SJCRH30 (cell line): Measurements from ENCODE around the gene TEX22. TPM values are rescaled to one million over a fixed set of nuclear protein-coding genes. Genes with fewer than 3 reads are reported as not detected.
A peak's percentile ranks its signal among the peaks of the same experiment; 100 is the strongest.

Experiments
- DNase-seq, 2 experiments: peaks; one replicate each; pipeline ENCODE4 v3.0.0-alpha.2; 2015 to 2020
- H3K27ac ChIP-seq: fragments of 250-450 bp; sonication (Bioruptor Pico); 2 replicates; pipeline ENCODE4 v1.5.1; 2020; ENCODE audit warnings: mild to moderate bottlenecking, moderate library complexity
- H3K27me3 ChIP-seq: fragments of 250-450 bp; sonication (Bioruptor Pico); 2 replicates; pipeline ENCODE4 v1.5.1; 2020; ENCODE audit warnings: mild to moderate bottlenecking, moderate library complexity
- H3K36me3 ChIP-seq: fragments of 250-450 bp; sonication (Bioruptor Pico); 2 replicates; pipeline ENCODE4 v1.5.1; 2020; ENCODE audit warnings: mild to moderate bottlenecking, moderate library complexity
- H3K4me1 ChIP-seq: fragments of 250-450 bp; sonication (Bioruptor Pico); 2 replicates; pipeline ENCODE4 v1.5.1; 2020; ENCODE audit warnings: mild to moderate bottlenecking, moderate library complexity
- H3K4me3 ChIP-seq: fragments of 250-450 bp; sonication (Bioruptor Pico); 2 replicates; pipeline ENCODE4 v1.5.1; 2020; ENCODE audit warnings: mild to moderate bottlenecking, moderate library complexity
- H3K9me3 ChIP-seq: fragments of 250-450 bp; sonication (Bioruptor Pico); replicated peaks from 2 replicates; pipeline ENCODE4 v1.5.1; 2020; ENCODE audit warnings: mild to moderate bottlenecking, moderate library complexity
- total RNA-seq: library from RNA; depleted of rRNA; stranded (reverse); fragments of >200 nt; shearing (Covaris generic); gene quantifications from 2 replicates; pipeline ENCODE4 v1.2.3, GENCODE V29; 2014

The TEX22 gene
- total RNA-seq, 1 experiment from 2014 or later: 0.06 TPM

DNA sequence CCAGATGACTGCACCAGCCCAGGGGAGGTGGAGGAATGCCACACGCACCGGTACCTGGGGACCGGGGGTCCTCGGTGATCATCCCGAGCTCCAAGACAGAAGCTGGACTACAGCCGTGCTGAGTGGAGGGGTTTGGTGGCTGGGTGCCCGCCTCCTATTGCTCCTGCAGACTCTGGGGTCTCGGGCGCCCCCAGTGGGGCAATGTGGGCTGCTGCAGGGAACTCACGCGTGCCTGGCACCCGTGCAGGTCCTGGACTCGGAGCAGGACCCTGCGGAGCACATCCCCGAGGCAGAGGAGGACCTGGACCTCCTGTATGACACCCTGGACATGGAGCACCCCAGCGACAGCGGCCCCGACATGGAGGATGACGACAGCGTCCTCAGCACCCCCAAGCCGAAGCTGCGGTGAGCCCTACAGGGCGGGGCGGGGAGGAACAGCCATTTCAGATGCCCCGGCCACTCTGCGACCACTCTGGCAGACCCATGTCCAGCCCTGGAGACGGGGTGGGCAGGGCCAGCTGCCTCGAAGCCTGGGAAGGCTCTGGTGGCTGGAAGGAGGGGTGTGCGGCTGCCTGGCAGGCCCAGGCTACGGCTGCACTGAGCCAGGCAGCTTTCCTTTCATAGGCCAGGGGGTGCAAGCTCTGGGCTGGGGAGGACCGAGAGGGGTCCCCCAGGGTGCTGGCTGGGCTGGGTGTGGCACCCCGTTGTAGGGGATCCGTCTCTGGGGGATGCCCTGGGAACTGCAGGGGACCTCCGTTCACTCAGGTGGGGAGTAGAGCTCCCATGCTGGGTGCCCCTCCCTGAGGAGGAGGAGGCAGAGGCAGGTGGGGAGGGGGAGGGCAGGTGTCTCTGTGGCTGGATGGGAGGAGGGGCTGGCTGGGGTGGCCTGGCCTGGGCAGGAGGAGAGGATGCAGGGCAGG lies 21.6 kb upstream of the TEX22 start:
- H3K27me3 ChIP-seq: no peaks in the 10 kb centered on the region
- H3K4me3 ChIP-seq: no peak overlapping the region
- DNase-seq: no peak
- no peaks in the 10 kb centered on the region for H3K36me3 ChIP-seq
- H3K27ac ChIP-seq: no peak overlapping the region
- H3K9me3 ChIP-seq: no peaks in the 10 kb centered on the region
- peaks cover 11% of the 10 kb centered on the region; the same call in 1 of the 2 replicates for H3K4me1 ChIP-seq

DNA sequence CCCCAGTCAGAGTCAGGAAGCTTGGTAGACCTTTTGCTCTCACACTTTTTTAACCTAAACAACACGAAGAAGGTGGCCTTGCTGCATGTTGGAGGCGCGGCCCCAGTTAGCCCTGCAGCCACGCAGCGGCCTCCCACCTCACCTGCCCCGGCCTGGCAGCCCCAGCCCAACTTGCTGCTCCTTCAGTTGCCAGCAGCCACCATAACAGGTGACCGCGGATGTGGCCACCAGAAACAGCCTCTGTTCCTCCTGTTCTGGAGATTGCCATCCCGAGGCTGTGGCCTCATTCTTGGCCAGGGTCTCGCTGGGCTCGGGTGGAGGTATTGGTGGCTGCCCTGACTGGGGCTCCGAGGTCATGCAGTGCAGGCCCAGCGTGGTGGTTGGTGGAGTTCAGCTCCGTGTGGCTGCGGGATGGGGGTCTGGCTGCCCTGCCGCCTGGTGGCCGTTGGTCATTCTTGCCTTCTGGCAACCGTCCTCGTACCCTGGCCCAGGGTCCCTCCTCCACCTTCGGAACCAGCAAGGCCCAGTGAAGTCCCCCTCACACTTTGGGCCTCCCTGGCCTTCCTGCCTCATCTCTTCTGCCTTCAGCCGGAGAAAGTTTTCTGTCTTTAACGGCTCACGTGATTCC lies 20.7 kb upstream of the TEX22 start:
- no peaks in the 10 kb centered on the region for H3K36me3 ChIP-seq
- DNase-seq: no peak
- H3K27me3 ChIP-seq: no peaks in the 10 kb centered on the region
- no peak overlapping the region for H3K4me3 ChIP-seq
- H3K4me1 ChIP-seq: peaks cover 11% of the 10 kb centered on the region; the same call in 1 of the 2 replicates
- no peaks in the 10 kb centered on the region for H3K9me3 ChIP-seq
- H3K27ac ChIP-seq: peak overlapping the region; percentile 74; the same call in 1 of the 2 replicates

DNA sequence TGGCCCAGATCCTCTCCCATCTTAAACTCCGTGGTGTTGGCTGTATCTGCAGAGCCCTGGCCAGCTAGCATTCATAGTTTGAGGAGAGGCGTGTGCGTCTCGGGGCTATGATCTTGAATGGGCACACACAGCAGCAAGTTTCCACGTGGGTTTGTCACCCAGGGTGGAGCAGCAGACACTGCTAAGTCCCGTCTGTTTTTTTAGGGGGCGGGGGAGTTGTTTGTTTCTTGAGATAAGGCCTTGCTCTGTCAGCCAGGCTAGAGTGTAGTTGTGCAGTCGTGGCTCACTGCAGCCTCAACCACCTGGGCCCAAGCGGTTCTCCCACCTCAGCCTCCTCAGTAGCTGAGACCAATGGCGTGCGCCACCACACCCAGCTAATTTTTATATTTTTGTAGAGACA lies 20.1 kb upstream of the TEX22 start:
- no peak for DNase-seq
- H3K4me1 ChIP-seq: peaks cover 11% of the 10 kb centered on the region; the same call in 1 of the 2 replicates
- H3K9me3 ChIP-seq: no peaks in the 10 kb centered on the region
- no peak overlapping the region for H3K4me3 ChIP-seq
- H3K27ac ChIP-seq: peak overlapping the region; percentile 74
- no peaks in the 10 kb centered on the region for H3K27me3 ChIP-seq
- no peaks in the 10 kb centered on the region for H3K36me3 ChIP-seq

DNA sequence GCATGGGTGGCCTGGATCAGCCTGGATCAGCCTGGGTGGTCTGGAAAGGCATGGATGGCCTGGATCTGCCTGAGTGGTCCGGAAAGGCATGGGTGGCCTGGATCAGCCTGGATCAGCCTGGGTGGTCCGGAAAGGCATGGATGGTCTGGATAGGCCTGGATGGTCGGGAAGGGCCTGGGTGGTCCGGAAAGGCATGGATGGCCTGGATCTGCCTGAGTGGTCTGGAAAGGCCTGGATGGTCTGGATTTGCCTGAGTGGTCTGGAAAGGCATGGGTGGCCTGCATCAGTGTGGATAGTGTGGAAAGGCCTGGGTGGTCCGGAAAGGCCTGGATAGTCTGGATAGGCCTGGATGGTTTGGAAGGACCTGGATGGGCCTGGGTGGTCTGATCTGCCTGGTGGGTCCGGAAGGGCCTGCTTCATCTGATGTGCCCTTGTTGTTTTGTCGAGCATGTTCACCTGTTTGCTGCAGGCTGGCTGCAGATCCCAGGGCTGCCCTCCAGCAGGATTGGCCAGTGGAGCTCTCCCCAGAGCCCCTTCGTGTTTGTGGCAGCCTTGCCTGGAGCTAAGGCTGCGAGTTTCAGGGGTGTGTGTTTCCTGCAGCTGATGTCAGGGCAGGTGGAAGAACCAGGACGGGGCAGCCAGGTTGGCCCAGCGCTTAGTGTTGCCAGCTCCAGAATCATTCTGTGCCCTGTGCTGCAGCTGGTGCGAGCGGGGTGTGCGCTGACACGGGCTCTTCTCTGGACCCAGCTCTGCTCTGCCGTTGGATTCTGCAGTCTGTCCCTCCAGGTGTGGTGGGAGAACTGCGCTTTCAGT lies 19.3 kb upstream of the TEX22 start:
- peak; percentile 81 to 88 for DNase-seq
- peak overlapping the region; percentile 74 for H3K27ac ChIP-seq
- H3K9me3 ChIP-seq: no peaks in the 10 kb centered on the region
- no peaks in the 10 kb centered on the region for H3K27me3 ChIP-seq
- no peak overlapping the region for H3K4me3 ChIP-seq
- peaks cover 11% of the 10 kb centered on the region; the same call in 1 of the 2 replicates for H3K4me1 ChIP-seq
- H3K36me3 ChIP-seq: no peaks in the 10 kb centered on the region

DNA sequence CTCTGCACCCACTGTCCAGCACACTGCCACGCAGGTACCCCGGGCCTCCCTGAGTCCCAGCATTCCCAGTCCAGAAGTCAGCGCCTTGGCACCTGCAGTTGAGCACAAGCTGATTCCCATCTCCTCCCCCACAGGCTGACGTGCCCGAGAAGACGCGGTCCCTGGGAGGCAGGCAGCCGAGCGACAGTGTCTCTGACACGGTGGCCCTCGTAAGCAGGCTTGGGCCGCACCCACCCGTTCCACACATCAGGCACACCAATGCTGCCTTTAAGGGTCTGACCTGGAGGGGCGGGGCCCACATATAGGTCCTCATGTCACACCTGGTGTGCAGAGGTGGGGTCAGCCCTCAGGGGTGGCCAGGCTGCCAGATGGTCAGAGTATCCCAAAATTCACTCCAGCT lies 18.4 kb upstream of the TEX22 start:
- no peaks in the 10 kb centered on the region for H3K27me3 ChIP-seq
- peaks cover 11% of the 10 kb centered on the region; the same call in 1 of the 2 replicates for H3K4me1 ChIP-seq
- no peak for DNase-seq
- no peaks in the 10 kb centered on the region for H3K36me3 ChIP-seq
- no peak overlapping the region for H3K4me3 ChIP-seq
- no peaks in the 10 kb centered on the region for H3K9me3 ChIP-seq
- H3K27ac ChIP-seq: peak overlapping the region; percentile 69

DNA sequence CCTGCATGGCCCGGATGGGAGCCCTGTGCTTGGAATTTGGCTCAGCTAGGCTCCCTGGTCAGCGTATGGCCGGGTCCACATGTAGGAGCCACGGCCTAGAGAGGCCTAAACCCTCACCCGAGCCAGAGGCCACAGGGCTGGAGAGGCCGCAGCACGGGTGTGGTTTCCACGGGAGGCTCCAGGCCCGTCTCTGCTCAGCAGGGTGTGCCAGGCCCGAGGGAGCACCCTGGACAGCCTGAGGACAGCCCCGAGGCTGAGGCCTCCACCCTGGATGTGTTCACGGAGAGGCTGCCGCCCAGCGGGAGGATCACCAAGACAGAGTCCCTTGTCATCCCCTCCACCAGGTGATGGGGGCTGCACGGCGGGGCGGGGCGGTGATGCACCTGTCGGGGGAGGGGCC lies 17.6 kb upstream of the TEX22 start:
- no peak for DNase-seq
- Histone ChIP-seq H3K9me3 (no peaks in the 10 kb centered on the region), H3K4me1 (peaks cover 11% of the 10 kb centered on the region; the same call in 1 of the 2 replicates), H3K27ac (no peak overlapping the region), H3K27me3 (no peaks in the 10 kb centered on the region), H3K36me3 (no peaks in the 10 kb centered on the region), H3K4me3 (no peak overlapping the region)

DNA sequence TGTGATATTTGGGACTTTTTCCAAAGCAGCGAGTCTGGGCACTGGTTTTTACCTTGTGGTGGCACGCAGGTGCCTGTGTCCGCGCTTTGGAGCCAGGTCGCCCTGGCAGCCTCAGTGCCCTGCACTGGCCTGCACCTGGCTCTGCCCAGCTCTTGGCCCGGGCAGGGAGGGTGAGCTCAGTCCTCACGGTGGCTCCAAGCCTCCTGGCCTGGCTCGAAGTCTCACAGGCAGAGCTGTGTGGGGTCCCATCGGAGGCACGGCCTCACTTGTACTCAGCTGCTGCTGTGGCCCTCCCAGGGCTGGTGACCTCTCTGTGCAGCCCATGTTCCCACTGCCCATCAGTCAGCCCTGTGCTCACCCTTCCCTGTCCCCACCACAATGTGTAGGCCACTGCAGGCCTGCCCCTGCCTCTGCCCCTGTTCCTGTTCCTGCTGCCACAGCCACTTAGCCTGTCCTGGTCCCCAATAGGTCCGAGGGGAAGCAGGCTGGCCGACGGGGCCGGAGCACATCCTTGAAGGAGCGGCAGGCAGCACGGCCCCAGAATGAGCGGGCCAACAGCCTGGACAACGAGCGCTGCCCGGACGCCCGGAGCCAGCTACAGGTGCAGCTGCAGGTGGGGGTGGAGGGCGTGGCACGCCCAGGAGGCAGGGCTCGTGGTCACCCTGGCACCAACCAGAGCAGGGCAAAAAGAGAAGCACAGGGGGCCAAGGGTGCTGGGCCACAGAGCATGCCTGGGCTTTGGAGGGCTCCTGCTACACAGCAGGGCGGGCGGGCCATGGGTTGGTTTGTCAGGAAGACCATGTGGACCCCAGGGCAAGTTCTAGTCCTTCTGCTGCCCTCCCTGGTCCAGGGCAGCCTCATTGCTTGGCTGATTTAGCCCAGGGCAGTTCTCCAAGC lies 16.6 kb upstream of the TEX22 start:
- no peak overlapping the region for H3K27ac ChIP-seq
- no peaks in the 10 kb centered on the region for H3K36me3 ChIP-seq
- H3K4me1 ChIP-seq: peaks cover 11% of the 10 kb centered on the region; the same call in 1 of the 2 replicates
- no peak overlapping the region for H3K4me3 ChIP-seq
- H3K27me3 ChIP-seq: no peaks in the 10 kb centered on the region
- H3K9me3 ChIP-seq: no peaks in the 10 kb centered on the region
- no peak for DNase-seq

DNA sequence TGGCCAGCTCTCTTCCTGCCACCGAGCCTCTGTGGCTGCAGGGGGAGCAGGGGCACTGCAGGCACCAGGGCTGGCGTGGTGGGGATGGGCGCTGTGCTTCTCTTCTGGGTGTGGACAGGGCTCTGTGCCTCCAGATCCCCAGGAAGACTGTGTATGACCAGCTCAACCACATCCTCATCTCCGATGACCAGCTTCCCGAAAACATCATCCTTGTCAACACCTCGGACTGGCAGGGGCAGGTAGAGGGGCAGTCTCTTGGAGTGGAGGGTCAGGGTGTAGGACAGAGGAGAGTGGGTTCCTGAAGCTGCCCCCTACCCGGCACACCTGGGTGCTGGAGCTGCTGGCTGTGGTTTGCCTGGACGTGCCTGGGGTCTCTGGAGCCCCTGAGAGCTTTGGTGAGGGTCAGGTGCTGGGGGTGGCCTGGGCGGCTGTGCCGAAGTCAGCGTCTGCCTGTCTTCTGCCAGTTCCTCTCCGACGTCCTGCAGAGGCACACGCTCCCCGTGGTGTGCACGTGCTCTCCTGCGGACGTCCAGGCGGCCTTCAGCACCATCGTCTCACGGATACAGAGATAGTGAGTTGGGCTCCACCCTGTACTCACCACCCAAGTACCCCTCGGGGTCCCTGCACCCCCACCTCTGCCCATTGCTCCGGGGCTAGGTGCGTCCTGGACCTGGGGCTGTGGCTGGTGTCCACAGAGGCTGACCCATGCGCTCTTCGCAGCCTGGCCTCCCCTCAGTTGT lies 15.8 kb upstream of the TEX22 start:
- Histone ChIP-seq H3K27me3 (no peaks in the 10 kb centered on the region), H3K36me3 (no peaks in the 10 kb centered on the region), H3K4me3 (no peak overlapping the region), H3K4me1 (peaks cover 18% of the 10 kb centered on the region), H3K27ac (no peak overlapping the region), H3K9me3 (no peaks in the 10 kb centered on the region)
- no peak for DNase-seq

DNA sequence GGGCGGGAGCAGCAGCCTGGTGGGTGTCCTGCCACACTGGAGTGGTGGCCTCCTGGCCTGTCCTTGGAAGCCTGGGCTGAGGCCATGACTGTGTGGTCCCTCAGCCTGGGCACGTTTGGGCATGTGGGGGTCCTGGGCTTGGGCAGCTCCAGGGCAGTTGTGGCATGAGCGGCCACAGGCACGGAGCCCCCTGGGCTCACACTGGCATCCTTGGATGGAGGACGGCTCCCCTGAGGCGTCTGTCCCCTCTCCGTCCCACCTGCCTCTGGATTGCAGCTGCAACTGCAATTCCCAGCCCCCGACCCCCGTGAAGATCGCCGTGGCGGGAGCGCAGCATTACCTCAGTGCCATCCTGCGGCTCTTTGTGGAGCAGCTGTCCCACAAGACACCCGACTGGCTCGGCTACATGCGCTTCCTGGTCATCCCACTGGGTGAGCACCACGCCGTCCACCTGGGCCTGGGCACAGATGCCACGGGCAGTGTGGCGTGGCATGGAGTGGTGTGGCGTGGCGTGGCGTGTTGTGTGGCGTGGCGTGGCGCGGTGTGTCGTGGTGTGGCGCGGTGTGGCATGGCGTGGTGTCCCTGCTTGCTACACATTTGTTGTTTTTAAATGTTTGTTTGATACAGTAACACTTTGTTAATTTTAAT lies 15.1 kb upstream of the TEX22 start:
- no peak for DNase-seq
- H3K4me1 ChIP-seq: peaks cover 22% of the 10 kb centered on the region
- H3K27me3 ChIP-seq: no peaks in the 10 kb centered on the region
- H3K36me3 ChIP-seq: no peaks in the 10 kb centered on the region
- no peaks in the 10 kb centered on the region for H3K9me3 ChIP-seq
- H3K4me3 ChIP-seq: no peak overlapping the region
- H3K27ac ChIP-seq: no peak overlapping the region

DNA sequence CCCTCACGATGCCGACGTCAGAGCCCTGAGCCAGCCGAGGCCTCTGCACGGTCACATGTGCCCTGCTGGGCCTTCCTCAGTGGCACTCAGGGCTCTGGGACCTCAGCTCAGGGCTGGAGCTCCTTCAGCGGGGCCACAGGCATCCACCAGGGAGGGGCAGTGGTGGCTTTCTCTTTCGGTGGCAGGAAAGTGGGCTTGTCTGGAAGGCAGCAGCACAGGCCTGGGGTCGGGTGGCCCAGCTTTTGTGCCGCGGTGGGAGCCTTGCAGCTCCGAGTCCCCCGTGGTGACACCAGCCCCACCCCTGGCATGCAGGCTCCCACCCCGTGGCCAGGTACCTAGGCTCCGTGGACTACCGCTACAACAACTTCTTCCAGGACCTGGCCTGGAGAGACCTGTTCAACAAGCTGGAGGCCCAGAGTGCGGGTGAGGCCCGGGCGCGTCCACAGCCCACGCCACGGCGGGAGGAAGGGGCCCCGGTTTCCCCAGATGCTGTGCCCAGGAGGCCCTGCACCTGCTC lies 14.2 kb upstream of the TEX22 start:
- H3K27me3 ChIP-seq: no peaks in the 10 kb centered on the region
- H3K27ac ChIP-seq: no peak overlapping the region
- DNase-seq: no peak
- H3K4me1 ChIP-seq: peaks cover 24% of the 10 kb centered on the region
- no peaks in the 10 kb centered on the region for H3K9me3 ChIP-seq
- no peaks in the 10 kb centered on the region for H3K36me3 ChIP-seq
- no peak overlapping the region for H3K4me3 ChIP-seq

DNA sequence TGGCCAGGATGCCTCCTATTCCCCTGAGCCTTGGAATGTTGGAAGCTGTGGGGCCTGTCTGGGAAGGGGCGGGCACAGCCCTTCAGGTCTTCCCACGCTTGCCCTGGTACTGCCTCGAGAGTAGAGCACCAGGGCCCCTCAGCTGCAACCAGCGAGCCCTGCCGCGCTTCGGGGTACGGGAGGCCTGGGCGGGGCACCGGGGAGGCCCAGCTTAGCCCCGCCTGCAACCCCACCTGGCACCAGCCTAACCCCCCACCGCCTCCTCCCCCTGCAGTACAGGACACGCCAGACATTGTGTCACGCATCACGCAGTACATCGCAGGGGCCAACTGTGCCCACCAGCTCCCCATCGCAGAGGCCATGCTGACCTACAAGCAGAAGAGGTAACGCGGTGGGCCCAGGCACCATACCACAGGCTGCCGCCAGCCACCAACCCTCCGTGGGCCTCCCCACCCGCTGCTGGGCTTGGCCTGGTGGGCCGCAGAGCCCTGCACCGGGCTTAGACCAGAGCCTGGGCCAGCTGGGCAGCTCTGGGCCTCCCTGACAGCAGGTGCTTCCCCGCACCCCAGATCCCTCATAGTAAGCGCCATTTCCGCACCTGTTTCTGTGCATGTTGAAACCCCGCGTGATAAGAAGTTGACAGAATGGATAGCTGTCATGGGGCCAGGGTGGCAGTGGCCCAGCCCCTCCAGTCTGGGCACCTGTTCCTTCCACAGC lies 13.6 kb upstream of the TEX22 start:
- Histone ChIP-seq H3K36me3 (no peaks in the 10 kb centered on the region), H3K27ac (no peak overlapping the region), H3K4me3 (no peak overlapping the region), H3K27me3 (no peaks in the 10 kb centered on the region), H3K9me3 (no peaks in the 10 kb centered on the region), H3K4me1 (peaks cover 27% of the 10 kb centered on the region)
- no peak for DNase-seq

DNA sequence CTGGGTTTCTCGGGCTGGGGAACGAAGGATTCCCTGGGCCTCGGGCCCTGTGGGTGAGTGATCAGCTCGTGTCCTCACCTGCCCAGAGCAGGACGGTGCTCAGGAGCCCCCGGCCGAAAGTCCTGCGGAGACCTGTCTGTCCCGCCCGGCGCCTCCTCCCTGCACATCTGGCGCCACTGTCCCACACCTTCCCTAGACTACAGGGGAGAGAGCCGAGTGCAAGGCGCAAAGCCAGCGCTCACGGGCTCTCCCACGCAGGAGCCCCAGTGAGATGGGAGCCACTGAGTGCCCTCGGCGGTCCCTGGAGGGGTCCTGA lies 13.1 kb upstream of the TEX22 start:
- H3K27me3 ChIP-seq: no peaks in the 10 kb centered on the region
- H3K4me3 ChIP-seq: no peak overlapping the region
- peaks cover 32% of the 10 kb centered on the region for H3K4me1 ChIP-seq
- H3K36me3 ChIP-seq: no peaks in the 10 kb centered on the region
- no peaks in the 10 kb centered on the region for H3K9me3 ChIP-seq
- no peak overlapping the region for H3K27ac ChIP-seq
- DNase-seq: no peak
